Mucosa of rectum (tissue), 2 donors: ENCODE results near the gene ZC3H7B.

ENCODE experiments used
- H3K27ac ChIP-seq, 2 donors: one replicate each; pipeline ENCODE4 v1.7.0; 2013; ENCODE audit warnings: inconsistent platforms in 2 of 2, low read depth in 2 of 2, low read length in 2 of 2
- H3K27me3 ChIP-seq, 2 donors: one replicate each; pipeline ENCODE4 v1.7.0; 2013; ENCODE audit warnings: low read length in 2 of 2; ENCODE audit not compliant: control insufficient read depth in 2 of 2, insufficient read depth in 2 of 2
- H3K36me3 ChIP-seq, 2 donors: one replicate each; pipeline ENCODE4 v1.7.0; 2013; ENCODE audit warnings: low read length in 2 of 2; ENCODE audit not compliant: control insufficient read depth in 2 of 2, insufficient read depth in 2 of 2
- H3K4me1 ChIP-seq, 2 donors: one replicate each; pipeline ENCODE4 v1.7.0; 2013; ENCODE audit warnings: low read length in 2 of 2, mild to moderate bottlenecking in 1 of 2; ENCODE audit not compliant: control insufficient read depth in 2 of 2, insufficient read depth in 2 of 2
- H3K4me3 ChIP-seq, 2 donors: one replicate each; pipeline ENCODE4 v1.7.0; 2013; ENCODE audit warnings: low read length in 2 of 2
- H3K9ac ChIP-seq, 2 donors: one replicate each; pipeline ENCODE4 v1.7.0; 2013; ENCODE audit warnings: low read length in 2 of 2, low read depth in 1 of 2, mild to moderate bottlenecking in 1 of 2
- H3K9me3 ChIP-seq, 2 donors: one replicate each; pipeline ENCODE4 v1.7.0; 2013; ENCODE audit warnings: low read length in 2 of 2; ENCODE audit not compliant: control insufficient read depth in 2 of 2
- donor health status: healthy.
- donor health status: Normal muscosa, but diverticular disease.

ZC3H7B gene

GRCh38 chr22:41262250-41262765, 39.0 kb upstream of the ZC3H7B start:
- Histone ChIP-seq H3K4me3 (no peak overlapping the region), H3K27me3 (no peaks in the 10 kb centered on the region), H3K9me3 (no peaks in the 10 kb centered on the region), H3K9ac (no peak overlapping the region), H3K27ac (no peak overlapping the region), H3K36me3 (peaks cover 59 to 76% of the 10 kb centered on the region in 2 donors), H3K4me1 (no peaks in the 10 kb centered on the region)

DNA sequence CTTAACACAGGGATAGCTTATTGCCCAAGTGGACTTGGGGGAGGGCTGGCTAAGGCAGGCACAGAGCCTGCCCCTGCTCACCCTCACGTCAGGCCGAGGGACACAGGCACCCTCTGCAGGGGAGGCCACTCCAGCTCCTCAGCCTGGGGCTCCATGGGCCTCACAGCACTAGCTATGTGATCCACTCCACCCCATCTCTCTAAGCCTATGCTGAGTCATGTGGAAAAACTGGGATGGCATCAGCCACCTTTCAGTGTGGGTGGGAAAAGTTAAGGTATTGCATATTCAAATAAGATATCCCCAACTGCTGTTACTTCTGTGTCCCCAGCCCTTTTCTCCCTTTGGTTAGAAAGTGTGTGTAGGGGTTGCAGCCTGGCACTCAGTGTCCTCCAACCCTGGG, 37.6 kb upstream of the ZC3H7B start:
- H3K36me3 ChIP-seq: peaks cover 68 to 76% of the 10 kb centered on the region in 2 donors
- no peak overlapping the region for H3K4me3 ChIP-seq
- no peak overlapping the region for H3K9ac ChIP-seq
- H3K27ac ChIP-seq: no peak overlapping the region
- H3K9me3 ChIP-seq: no peaks in the 10 kb centered on the region
- H3K4me1 ChIP-seq: no peaks in the 10 kb centered on the region
- no peaks in the 10 kb centered on the region for H3K27me3 ChIP-seq

- H3K27me3 ChIP-seq: no peaks in the 10 kb centered on the region
- H3K9ac ChIP-seq: no peak overlapping the region
- no peak overlapping the region for H3K4me3 ChIP-seq
- no peaks in the 10 kb centered on the region for H3K4me1 ChIP-seq
- H3K27ac ChIP-seq: no peak overlapping the region
- no peaks in the 10 kb centered on the region for H3K9me3 ChIP-seq
- H3K36me3 ChIP-seq: peaks cover 63 to 74% of the 10 kb centered on the region in 2 donors
Observed at GRCh38 chr22:41264408-41264941, 36.9 kb upstream of the ZC3H7B start.

DNA sequence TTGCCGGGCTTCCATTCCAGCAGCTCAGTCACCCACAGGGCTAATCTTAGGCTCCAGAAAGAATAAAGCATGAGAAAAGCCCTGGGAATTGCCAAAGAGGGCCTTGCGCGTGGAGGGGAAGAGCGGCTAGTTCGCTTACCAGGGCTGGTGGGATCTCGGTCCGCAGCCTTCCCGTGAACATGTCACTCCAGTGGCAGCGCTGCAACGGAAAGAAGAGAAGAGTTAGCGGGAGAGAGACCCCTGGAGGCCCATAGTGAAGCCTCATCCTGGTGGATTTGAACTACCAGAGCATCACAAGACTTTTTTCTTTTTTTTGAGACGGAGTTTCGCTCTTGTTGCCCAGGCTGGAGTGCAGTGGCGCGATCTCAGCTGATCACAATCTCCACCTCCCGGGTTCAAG, 33.4 kb upstream of the ZC3H7B start:
- Histone ChIP-seq H3K9me3 (no peaks in the 10 kb centered on the region), H3K27me3 (no peaks in the 10 kb centered on the region), H3K27ac (no peak overlapping the region), H3K36me3 (peaks cover 51 to 70% of the 10 kb centered on the region in 2 donors), H3K4me3 (no peak overlapping the region), H3K4me1 (no peaks in the 10 kb centered on the region), H3K9ac (no peak overlapping the region)

DNA sequence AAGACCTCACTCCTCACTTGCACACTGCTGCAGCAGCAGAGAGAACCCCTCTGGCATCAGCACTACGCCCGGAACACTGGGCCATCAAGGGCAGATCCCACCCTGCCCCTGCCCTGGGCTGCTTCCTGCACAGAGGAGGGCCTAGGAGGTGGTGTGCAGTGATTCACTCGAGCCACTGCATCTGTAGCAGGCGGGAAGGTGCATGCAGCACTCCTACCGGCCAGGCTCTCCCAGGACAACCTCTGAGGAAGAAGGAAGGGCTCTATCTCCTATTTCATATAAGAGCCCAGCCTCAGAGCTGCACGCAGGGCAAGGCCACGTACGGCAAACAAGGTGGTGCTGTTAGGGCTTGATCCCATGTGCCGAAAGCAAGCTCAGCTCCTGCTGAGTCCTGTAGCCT, 29.5 kb upstream of the ZC3H7B start:
- Histone ChIP-seq H3K36me3 (peaks cover 47 to 62% of the 10 kb centered on the region in 2 donors), H3K9ac (no peak overlapping the region), H3K27me3 (no peaks in the 10 kb centered on the region), H3K9me3 (no peaks in the 10 kb centered on the region), H3K27ac (no peak overlapping the region), H3K4me1 (no peaks in the 10 kb centered on the region), H3K4me3 (no peak overlapping the region)

GRCh38 chr22:41273128-41273527, 28.2 kb upstream of the ZC3H7B start:
- no peak overlapping the region for H3K4me3 ChIP-seq
- peaks cover 44 to 57% of the 10 kb centered on the region in 2 donors for H3K36me3 ChIP-seq
- H3K4me1 ChIP-seq: no peaks in the 10 kb centered on the region
- H3K9me3 ChIP-seq: no peaks in the 10 kb centered on the region
- no peak overlapping the region for H3K27ac ChIP-seq
- no peak overlapping the region for H3K9ac ChIP-seq
- H3K27me3 ChIP-seq: no peaks in the 10 kb centered on the region

DNA sequence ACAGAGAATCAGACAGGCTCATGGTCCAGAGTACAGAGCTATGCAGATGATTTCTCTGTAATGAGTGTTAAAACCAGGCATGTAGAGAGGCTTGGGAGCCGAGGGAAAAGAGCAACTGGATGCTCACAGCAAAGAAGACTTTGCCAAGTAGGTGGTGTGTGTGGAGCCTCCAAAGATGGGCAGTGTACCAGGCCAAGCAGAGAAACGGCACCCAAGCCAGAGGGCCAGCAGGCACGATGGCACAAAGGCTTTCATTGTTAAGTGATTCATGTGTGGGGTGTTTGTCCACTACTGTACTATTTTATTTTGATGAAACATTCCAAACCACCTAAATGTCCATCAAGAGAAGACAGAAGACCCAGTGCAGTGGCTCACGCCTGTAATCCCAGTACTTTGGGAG, 26.5 kb upstream of the ZC3H7B start:
- H3K9me3 ChIP-seq: no peaks in the 10 kb centered on the region
- peaks cover 40 to 54% of the 10 kb centered on the region in 2 donors for H3K36me3 ChIP-seq
- no peaks in the 10 kb centered on the region for H3K27me3 ChIP-seq
- no peak overlapping the region for H3K9ac ChIP-seq
- no peak overlapping the region for H3K27ac ChIP-seq
- H3K4me3 ChIP-seq: no peak overlapping the region
- no peaks in the 10 kb centered on the region for H3K4me1 ChIP-seq

DNA sequence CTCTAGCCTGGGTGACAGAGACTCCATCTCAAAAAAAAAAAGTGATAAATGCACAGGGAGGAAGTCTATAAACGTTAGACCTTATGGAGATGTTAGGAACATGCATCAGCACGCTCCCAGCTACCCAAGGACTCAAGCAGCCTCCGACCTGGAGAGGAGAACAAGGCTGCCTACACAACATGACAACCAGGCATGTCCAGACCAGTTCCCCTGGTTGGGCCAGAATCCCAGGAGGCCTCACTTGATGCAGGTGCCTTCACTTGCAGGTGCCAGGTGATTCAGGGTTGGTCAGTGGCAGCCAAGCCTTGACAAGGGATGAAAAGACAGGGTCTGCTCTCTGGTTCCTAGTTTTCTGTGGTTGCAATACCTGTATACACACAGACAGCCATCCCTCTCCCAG, 21.3 kb upstream of the ZC3H7B start:
- Histone ChIP-seq H3K36me3 (peaks cover 18 to 31% of the 10 kb centered on the region in 2 donors), H3K4me1 (peaks cover 5% of the 10 kb centered on the region in 2 donors), H3K27ac (no peak overlapping the region), H3K27me3 (no peaks in the 10 kb centered on the region), H3K9me3 (no peaks in the 10 kb centered on the region), H3K4me3 (no peak overlapping the region), H3K9ac (no peak overlapping the region)

GRCh38 chr22:41280854-41281253, 20.5 kb upstream of the ZC3H7B start:
- Histone ChIP-seq H3K4me3 (no peak overlapping the region), H3K27me3 (no peaks in the 10 kb centered on the region), H3K36me3 (peaks cover 17 to 28% of the 10 kb centered on the region in 2 donors), H3K9ac (no peak overlapping the region), H3K9me3 (no peaks in the 10 kb centered on the region), H3K27ac (no peak overlapping the region), H3K4me1 (peaks cover 7% of the 10 kb centered on the region in 2 donors)

GRCh38 chr22:41284465-41284864, 16.9 kb upstream of the ZC3H7B start:
- Histone ChIP-seq H3K4me3 (no peak overlapping the region), H3K36me3 (peaks cover 10 to 18% of the 10 kb centered on the region in 2 donors), H3K27me3 (no peaks in the 10 kb centered on the region), H3K9ac (no peak overlapping the region), H3K4me1 (peaks cover 20% of the 10 kb centered on the region in 2 donors), H3K9me3 (no peaks in the 10 kb centered on the region), H3K27ac (no peak overlapping the region)
